ENCODE results near the gene E2F3.

The E2F3 gene

GRCh38 chr6:20402342-20403069 is 827 bp downstream of the E2F3 start:
- peak; percentile 14 to 38 for DNase-seq (ENCODE audit: low read depth in 2 of 2)

GRCh38 chr6:20403070-20403765 is 1.5 kb downstream of the E2F3 start:
- peak; percentile 78 to 81 for DNase-seq (ENCODE audit: low read depth in 2 of 2)

- peak; percentile 57 to 58 for DNase-seq (ENCODE audit: low read depth in 2 of 2)
These were observed 2.3 kb downstream of the E2F3 start for GRCh38 chr6:20403766-20404640.

GRCh38 chr6:20404641-20405032 is 3.0 kb downstream of the E2F3 start:
- DNase-seq (ENCODE audit: low read depth in 2 of 2), result peak; percentile 47 to 48

- no peak for DNase-seq (ENCODE audit: low read depth in 2 of 2)
These were observed 7.2 kb downstream of the E2F3 start for GRCh38 chr6:20408851-20409250.

DNA sequence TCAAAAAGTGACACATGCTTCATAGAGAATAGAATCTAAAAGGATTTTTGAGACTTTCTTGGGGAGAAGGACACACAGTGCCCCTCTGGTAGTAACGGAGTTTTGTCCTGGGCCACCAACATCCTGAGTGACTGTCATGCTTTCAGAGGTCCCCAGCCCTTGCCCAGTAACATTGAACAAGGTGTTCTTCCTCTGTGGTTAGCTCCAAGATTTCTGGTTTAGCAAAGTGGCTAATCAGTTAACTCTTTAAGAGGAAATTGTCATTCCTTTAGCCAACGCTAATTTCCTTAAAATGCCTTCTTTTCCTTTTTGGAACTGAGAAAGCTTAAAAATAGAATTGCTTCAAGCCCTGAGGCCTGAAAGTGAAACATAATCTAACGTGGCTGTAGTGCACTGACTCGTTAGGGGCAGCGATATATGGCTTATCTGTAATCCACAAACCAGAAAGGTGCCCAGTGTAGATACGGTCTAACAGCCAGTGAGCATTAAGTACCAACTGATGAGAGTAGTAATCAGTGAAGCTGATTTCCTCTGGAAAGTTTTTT is 7.8 kb downstream of the E2F3 start:
- no peak for DNase-seq (ENCODE audit: low read depth in 2 of 2)

- no peak for DNase-seq (ENCODE audit: low read depth in 2 of 2)
These were observed 9.9 kb downstream of the E2F3 start for GRCh38 chr6:20411544-20411943.

DNA sequence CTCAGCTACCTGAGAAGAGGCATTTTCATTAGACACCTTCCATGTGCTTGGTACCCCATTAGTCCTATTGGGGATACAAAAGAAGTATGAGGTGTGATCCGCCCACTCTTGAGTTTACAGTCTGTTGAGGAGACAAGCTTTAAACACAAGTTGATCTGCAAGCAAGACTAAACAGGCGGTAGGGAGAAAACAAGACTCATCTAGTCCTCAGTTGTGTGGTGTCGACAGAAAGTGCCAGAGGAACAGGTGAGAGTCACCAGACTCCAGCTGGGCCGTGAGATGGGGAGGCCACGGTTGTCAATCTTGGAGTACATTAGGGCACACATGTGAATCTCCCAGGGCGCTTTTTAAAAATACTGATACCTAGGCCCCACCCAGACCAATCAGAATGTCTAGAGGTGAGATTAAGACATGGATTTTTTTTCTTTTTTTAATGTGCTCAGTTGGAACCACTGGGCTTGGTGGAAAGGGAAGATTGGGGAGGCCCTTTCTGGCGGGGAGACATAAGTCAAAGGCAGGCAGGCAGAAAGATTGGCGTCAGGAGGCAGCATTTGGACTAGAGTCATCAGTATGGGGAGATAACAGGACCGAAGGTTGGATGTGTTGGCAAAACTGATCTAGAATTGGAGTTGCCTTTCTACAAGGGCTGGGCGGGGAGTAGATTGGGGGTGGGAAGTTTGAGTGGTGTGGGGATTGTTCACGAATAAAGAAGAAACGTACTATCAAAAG is 10.4 kb downstream of the E2F3 start:
- no peak for DNase-seq (ENCODE audit: low read depth in 2 of 2)

DNA sequence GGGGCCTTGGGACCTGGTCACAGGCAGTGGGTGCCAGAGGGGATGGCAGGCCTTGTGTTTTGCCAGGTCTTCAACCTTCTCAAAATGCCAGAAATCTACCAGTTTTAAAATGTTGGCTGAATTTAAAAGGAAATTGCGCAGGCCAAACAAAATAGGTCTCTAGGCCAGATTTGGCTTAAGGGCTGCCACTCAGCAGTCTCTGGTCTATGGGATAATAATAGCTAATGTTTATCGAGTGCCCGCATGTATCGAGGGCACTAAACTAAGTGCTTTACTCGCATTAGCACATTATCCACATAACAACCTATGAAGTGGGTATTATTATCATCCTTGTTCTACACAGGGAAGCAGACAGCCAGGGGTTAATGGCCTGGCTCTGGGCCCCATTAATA is 11.0 kb downstream of the E2F3 start:
- DNase-seq (ENCODE audit: low read depth in 2 of 2), result no peak

DNA sequence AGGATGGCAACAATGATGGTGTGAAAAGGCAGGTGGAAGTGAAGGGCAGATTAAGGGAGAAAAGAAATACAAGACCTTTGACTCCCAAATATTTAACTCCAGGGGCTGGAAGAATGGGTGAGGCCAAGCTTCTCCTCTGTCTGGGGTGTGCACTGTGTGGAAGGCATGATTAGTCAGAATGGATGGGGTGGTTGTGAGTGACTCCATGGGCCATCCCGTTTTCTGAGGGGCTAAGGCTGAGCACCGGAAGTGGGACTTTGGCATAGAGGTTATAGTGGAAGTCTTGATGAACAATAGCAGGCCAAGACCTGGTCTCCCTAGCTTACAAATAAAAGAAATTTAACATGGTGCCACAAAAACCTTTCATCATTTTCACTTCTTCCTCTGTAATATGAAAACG is 12.1 kb downstream of the E2F3 start:
- DNase-seq (ENCODE audit: low read depth in 2 of 2), result no peak

DNA sequence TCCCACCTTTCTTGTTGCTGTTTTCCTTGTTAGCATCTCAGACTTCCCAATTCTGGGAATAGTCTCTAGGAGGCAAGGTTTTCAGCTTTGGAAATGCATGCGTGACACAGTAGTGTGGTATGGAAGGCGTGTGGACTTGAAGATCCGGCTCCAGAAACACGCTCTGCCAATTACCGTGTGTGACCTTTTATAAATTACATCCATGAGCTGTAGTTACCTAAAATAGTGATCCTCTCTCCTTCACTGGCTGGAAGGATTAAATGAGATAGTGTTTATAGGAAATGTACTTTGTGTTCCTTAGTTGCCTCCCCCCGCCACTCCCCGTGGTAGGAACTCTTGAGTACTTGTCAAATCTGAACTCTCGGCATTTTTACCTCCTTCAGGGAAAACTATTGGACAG is 13.0 kb downstream of the E2F3 start:
- no peak for DNase-seq (ENCODE audit: low read depth in 2 of 2)

GRCh38 chr6:20415304-20415703 is 13.6 kb downstream of the E2F3 start:
- DNase-seq (ENCODE audit: low read depth in 2 of 2), result no peak

DNA sequence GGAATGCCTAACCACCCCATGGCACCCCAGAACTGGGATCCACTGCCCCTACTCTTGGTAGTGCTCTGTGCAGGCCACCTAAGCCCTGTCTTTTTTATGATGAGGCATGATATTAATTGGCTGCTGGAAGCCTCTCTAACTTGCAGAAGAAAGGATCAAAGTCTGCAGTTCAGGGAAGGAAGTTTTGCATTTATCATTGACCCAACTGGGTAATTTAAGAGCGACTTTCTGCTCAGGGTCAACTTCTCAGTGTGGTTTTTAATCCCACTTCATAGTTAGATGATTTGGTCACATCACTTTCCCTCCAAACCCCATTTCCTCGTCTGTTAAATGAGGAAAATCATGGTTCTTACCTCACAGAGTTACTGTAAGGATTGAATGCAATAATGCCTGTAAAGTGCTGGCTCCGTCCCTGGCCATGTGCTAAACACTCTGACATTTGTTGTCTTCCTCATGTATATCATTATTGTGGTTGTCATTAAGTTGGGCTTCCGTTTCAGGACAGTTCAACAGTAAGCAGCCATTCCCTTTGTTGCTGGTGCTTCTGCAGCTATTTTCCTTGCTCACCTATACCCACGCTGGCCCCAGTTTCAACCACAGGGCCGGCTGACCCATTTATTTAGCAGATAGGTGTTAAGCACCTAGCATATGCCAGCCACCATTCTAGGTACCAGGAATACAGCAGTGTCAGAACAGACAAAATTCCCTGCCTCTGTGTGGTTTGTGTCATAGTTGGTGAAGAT is 14.2 kb downstream of the E2F3 start:
- no peak for DNase-seq (ENCODE audit: low read depth in 2 of 2)

DNA sequence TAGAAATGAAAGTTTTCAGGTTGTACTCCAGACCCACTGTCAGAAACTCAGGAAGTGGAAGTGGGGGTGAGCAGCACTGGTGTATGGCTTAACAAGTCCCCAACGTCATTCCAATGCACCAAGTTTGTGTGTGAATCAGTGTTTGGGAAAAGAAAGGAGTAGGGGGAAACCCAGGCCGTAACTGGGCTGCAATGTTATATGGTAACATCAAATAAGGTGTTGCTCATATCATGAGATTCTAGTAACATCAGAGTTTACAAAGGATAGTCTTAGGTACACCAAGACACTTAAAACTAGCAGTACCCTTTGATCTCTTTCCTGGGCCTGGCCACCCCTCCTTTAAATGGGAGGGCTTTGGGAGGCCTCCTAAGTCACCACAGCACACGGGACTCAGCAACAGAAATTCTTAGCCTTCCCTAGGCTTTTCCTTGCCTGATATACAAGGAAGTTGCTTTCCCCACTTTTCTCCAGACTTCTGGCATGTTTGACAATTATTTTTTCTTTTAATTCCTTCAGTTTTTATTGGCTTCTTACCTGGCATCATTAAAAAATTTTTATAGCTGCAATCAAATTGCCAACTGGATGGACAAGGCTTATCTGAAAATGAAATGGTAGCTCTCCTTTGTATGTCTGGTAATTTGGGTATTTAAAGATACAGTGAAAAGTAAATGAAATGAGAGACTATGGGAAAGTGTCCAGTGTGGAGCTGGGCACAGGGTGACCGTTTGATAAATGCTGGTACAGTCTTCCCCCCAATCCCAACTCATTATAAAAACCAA is 15.1 kb downstream of the E2F3 start:
- no peak for DNase-seq (ENCODE audit: low read depth in 2 of 2)

- DNase-seq (ENCODE audit: low read depth in 2 of 2), result no peak
These were observed 16.1 kb downstream of the E2F3 start for GRCh38 chr6:20417819-20418218.

DNA sequence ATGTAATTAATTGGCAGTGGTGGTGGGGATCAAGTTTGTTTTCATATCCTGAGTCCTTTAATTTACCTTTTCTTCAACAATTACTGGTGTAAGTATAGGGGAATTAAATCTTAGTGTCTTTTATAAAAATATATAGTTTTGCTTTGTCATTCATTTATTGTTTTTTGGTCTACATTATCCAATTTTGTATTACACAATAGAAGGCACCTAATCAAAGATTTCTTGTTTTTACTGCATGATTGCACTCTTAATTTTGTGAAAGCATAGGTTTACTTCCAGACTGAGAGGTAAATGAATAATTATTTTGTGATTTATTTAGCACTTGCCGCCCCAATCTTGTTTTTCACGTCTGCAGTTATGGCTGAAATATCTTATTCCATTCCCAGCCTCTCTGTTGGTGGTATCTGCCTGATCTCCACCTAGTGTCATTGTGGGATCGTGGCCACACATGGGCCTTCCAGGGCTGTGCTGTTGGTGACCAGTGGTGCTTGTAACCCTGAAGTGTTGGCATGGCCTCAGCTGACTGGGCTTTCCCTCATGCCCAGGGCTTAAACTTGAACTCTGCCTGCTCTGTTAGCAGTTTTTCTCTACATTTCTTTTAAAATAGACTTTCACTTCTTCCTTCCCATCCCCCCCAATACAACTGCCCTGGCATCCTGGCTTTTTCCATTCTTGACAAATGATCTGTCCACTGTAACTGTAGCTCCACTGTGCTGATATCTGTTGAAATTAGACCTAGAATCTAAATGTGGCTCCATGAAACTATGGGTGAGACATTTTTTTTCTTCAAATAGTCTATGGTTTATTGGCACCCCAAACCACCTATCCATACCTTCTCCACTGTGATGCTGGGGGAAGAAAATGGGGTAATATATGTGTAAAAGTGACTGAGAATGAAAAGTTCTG is 24.8 kb downstream of the E2F3 start:
- no peak for DNase-seq (ENCODE audit: low read depth in 2 of 2)

DNA sequence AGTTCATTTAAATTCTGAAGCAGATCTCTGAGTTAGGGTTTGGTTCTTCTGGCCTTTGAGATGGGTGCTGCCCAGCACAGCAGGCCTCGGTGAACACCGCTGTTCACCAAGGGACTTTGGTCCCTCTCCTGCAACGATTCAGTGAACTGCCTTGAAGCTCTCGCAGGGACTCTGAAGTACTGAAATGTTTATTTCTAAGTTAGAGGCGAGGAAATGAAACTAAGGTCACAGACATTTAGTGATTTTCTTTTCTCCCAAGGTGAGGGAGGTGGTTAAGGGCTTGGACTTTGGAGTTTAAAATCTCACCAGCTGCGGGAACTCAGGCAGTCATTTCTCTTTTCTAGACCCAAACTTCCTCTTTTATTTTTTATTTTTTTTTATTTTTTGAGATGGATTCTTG is 26.2 kb downstream of the E2F3 start:
- no peak for DNase-seq (ENCODE audit: low read depth in 2 of 2)

DNA sequence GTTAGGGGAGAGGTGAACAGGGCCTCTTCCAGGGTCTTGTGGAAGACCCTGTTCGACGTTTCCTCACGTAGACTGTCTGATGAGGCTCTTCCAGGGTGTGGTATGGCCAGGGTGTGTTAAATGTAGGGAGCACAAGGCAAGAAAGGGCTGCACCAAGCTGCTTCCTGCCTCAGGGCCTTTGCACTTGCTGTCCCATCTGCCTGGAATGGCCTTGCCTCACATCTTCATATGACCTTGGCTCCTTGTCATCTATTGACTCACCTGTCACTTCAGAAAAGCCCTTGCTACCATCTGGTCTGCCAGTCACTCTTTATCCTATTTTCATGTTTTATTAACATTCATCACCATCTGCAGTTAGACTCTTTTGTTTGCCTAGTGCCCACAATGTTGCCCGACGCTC is 31.0 kb downstream of the E2F3 start:
- DNase-seq (ENCODE audit: low read depth in 2 of 2), result no peak

DNA sequence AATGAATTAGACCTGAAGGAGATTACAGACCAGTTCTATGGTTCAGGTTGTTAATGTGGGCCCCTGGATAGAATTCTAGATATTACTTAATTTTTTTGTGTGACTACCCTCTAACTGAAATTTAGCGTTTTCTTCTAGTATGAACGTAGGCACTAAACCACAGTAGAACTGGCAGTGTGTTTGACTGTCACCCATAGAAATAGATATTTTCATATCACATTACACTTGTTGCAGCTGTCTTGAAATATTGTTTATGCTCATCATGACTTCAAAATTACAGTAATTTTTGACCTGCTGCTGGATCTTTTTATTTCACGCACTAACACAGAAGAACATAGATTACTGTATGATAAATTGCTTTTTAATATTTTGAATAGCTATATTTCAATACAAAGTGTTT is 31.6 kb downstream of the E2F3 start:
- no peak for DNase-seq (ENCODE audit: low read depth in 2 of 2)

Measured in activated CD4-positive, alpha-beta T cell treated with anti-CD3 and anti-CD28 coated beads for 24 hours (primary cell).